ENCODE measurements around the gene ZNF487. TPM values are rescaled to one million over a fixed set of nuclear protein-coding genes. Genes with fewer than 3 reads are reported as not detected.

The ZNF487 gene
- total RNA-seq, 2 donors from 2014 or later: 2.5 to 2.9 TPM

DNA sequence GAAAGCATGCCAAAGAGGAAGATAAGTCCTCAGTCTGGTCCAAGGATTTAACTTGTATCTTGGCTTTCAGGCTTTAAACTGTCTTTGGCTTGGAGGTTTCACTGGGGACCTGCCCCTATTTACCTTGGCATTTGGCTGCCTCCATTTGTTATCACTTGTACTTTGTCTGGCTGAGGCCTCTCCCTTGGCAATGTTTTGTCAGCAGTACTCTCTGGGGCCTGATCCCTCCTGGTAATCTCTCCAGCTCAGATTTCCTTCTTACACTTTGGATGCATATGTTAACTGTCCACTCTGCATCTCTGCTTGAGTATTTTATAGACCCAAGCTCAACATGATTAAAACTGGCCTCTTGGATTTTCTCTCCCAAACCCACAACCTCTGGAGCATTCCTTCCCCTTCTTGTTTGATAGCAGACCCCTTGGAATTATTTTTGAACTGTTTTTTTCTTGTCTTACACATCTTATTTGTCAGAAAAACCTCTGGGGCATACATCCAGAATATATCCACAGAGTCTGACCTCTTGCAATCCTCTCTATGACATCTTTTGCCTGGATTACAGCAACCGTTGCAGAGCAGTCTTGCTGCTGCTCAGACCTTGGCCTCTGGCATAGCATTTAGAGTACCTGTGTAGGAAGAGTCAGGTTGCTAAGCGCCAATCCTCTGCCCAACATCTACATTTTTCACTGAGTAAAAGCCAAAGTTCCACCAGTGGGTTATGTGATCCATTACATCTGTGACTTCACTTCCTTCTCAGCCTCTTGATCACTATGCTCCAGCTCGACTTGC is 35.2 kb downstream of the ZNF487 start:
- no peak for ATAC-seq (replicated peaks)
- no peaks in the 10 kb centered on the region for H3K27me3 Mint-ChIP-seq

DNA sequence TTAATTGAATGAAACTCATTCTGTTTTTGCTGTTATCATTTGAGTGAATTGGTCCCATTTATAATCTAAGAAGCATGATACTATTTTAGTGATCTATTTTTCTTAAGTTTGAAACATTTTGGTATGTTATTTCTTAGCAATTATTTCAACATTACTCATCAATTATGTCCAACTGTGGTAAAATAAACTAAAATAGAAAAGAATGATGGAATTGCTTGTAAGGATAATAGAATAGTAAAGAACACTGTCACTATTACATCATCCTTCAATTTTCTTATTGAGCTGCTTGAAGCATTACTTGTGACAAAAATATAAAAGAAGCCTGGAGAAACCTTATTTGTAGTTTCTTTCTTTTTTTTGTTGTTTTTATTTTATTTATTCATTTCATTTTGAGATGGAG is 42.4 kb downstream of the ZNF487 start:
- no peak for ATAC-seq (replicated peaks)
- H3K4me1 Mint-ChIP-seq: no peaks in the 10 kb centered on the region
- H3K27me3 Mint-ChIP-seq: no peaks in the 10 kb centered on the region
- peaks cover 15% of the 10 kb centered on the region for H3K36me3 Mint-ChIP-seq (ENCODE audit: low read depth)
- H3K27ac Mint-ChIP-seq: no peak overlapping the region
- H3K9me3 Mint-ChIP-seq: peaks cover 14% of the 10 kb centered on the region
- no peak overlapping the region for H3K4me3 Mint-ChIP-seq

More for the DNA sequence above, 35.2 kb downstream of the ZNF487 start:
- no peaks in the 10 kb centered on the region for H3K4me1 Mint-ChIP-seq
- H3K4me3 Mint-ChIP-seq: no peak overlapping the region
- no peaks in the 10 kb centered on the region for H3K36me3 Mint-ChIP-seq (ENCODE audit: low read depth)
- no peak overlapping the region for H3K27ac Mint-ChIP-seq
- no peaks in the 10 kb centered on the region for H3K9me3 Mint-ChIP-seq

DNA sequence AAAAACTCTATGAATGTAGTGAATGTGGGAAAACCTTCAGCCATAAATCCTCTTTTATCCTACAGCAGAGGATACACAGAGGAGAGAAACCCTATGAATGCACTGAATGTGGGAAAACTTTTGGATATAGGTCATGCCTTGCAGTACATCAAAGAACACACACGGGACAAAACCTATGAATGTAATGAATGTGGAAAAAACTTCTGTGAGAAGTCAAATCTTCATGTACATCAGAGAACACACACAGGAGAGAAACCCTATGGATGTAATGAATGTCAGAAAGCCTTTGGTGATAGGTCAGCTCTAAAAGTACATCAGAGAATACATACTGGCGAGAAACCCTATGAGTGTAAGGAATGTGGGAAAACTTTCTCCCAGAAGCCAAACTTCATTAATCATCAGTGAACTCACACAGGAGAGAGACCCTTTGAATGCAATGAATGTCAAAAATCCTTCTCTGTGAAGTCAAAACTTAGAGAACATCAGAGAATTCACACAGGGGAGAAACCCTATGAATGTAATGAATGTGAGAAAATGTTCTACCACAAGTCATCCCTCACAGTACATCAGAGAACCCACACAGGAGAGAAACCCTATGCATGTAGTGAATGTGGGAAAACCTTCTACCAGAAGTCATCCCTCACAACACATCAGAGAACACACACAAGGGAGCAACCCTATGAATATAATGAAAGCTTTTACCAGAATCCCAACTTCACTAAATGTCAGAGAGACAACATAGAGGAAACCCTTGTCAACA is 45.6 kb downstream of the ZNF487 start:
- no peak overlapping the region for H3K4me3 Mint-ChIP-seq

DNA sequence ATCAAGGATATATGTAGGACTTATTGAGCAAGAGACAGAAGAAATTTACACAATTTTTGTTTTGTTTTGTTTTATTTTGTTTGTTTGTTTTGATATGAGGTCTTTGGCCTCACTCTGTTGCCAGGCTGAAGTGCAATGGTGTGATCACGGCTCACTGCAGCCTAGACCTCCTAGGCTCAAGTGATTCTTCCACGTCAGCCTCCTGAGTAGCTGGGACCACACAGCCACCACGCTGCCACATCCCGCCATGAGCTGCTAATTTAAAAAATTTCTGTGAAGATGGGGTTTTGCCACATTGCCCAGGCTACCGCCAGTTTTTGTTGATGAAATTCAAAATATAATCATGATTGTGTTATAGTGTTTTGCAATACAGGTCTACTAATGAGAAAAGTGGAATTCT is 54.9 kb downstream of the ZNF487 start:
- H3K4me3 Mint-ChIP-seq: no peak overlapping the region
- peaks cover 3% of the 10 kb centered on the region for H3K27me3 Mint-ChIP-seq
- no peaks in the 10 kb centered on the region for H3K9me3 Mint-ChIP-seq
- no peaks in the 10 kb centered on the region for H3K4me1 Mint-ChIP-seq
- H3K27ac Mint-ChIP-seq: no peak overlapping the region
- no peaks in the 10 kb centered on the region for H3K36me3 Mint-ChIP-seq (ENCODE audit: low read depth)
- ATAC-seq (replicated peaks): no peak

More for the DNA sequence above, 45.6 kb downstream of the ZNF487 start:
- H3K36me3 Mint-ChIP-seq (ENCODE audit: low read depth): peaks cover 15% of the 10 kb centered on the region
- H3K9me3 Mint-ChIP-seq: peaks cover 19% of the 10 kb centered on the region
- no peaks in the 10 kb centered on the region for H3K4me1 Mint-ChIP-seq
- no peaks in the 10 kb centered on the region for H3K27me3 Mint-ChIP-seq
- no peak overlapping the region for H3K27ac Mint-ChIP-seq
- no peak for ATAC-seq (replicated peaks)

DNA sequence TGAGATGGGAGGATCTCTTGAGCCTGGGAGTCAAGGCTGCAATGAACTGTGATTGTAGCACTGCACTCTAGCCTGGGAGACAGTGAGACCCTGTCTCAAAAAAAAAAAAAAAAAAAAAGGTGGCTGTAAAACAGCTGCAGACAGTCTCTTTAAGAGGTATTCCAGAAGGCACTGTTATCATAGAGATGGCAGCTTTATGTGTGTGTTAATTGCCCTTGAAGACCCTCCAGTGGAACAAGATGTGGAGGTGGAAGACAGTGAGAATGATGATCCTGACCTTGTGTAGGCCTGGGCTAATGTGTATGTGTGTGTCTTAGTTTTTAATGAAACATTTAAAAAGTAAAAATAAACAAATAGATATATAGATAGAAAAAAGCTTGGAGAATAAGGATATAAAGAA is 66.0 kb downstream of the ZNF487 start:
- no peaks in the 10 kb centered on the region for H3K9me3 Mint-ChIP-seq
- H3K27me3 Mint-ChIP-seq: no peaks in the 10 kb centered on the region
- no peak overlapping the region for H3K27ac Mint-ChIP-seq
- no peak for ATAC-seq (replicated peaks)
- no peak overlapping the region for H3K4me3 Mint-ChIP-seq
- no peaks in the 10 kb centered on the region for H3K4me1 Mint-ChIP-seq
- H3K36me3 Mint-ChIP-seq (ENCODE audit: low read depth): no peaks in the 10 kb centered on the region

DNA sequence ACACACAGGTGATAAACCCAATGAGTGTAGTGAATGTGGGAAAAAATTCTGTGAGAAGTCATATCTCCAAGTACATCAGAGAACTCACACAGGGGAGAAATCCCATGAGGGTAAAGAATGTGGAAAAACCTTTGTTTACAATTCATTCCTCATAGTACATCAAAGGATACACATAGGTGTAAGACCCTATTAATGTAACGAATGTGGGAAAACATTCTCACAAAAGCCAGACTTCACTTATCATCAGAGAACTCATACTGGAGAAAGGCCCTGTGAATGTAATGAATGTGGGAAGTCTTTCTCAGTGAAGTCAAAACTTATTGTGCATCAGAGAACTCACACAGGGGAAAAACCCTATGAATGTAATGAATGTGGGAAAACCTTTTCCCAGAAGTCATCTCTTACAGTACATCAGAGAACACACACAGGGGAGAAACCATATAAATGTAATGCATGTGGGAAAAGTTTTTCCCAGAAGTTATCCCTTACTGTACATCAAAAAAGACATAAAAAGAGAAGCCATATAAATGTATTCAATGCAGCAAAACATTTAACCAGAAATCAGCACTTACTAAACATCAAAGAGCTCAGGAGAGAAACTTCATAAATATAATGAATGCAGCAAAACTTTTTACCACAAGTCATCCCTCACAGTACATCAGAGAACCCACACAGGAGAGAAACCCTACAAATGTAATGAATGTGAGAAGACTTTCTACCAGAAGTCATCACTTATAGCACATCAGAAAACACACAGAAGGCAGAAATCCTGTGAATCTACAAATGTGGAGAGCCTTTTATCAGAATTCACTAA is 87.7 kb downstream of the ZNF487 start:
- H3K27ac Mint-ChIP-seq: no peak overlapping the region
- H3K36me3 Mint-ChIP-seq (ENCODE audit: low read depth): no peaks in the 10 kb centered on the region
- ATAC-seq (replicated peaks): no peak
- H3K27me3 Mint-ChIP-seq: peaks cover 9% of the 10 kb centered on the region
- no peaks in the 10 kb centered on the region for H3K4me1 Mint-ChIP-seq
- no peak overlapping the region for H3K4me3 Mint-ChIP-seq
- H3K9me3 Mint-ChIP-seq: peaks cover 45% of the 10 kb centered on the region

Other genes starting within 250 kb of the ZNF487 start
- gene RASGEF1A, start 170.0 kb upstream of the ZNF487 start, total RNA-seq: 1 to 10 TPM; 2.1 to 2.5 TPM
- not detected for gene FXYD4, start 65.5 kb upstream of the ZNF487 start, total RNA-seq
- gene HNRNPF, start 27.9 kb upstream of the ZNF487 start, total RNA-seq: 100 to 1,000 TPM; 306 to 483 TPM
- gene ZNF239, start 137.5 kb downstream of the ZNF487 start, total RNA-seq: 1 to 10 TPM; 1.0 to 1.8 TPM
- gene ZNF485, start 169.3 kb downstream of the ZNF487 start, total RNA-seq: 1 to 10 TPM; 3.8 to 4.3 TPM
- gene ZNF32, start 211.8 kb downstream of the ZNF487 start, total RNA-seq: 1 to 10 TPM; 6.5 to 7.9 TPM

All from activated T-helper 17 cell treated with anti-CD3 and anti-CD28 coated beads, Interleukin-2, amount 50 U/mL, for 72 hours (primary cell).